T-helper 1 cell treated with Interleukin-12 subunit alpha and Interleukin-12 subunit beta and Interleukin-4 antibody, amounts not matched to agents 30 μg/mL and 1 μg/mL, for 36 hours (primary cell): Measurements from ENCODE around the gene RAB32.

ENCODE experiments used
- H3K27ac Mint-ChIP-seq: one replicate; pipeline ENCODE4 v1.8.0; 2021; ENCODE audit warnings: mild to moderate bottlenecking, mixed read lengths
- H3K27me3 Mint-ChIP-seq: one replicate; pipeline ENCODE4 v1.8.0; 2021; ENCODE audit warnings: low read depth, mixed read lengths
- H3K36me3 Mint-ChIP-seq: one replicate; pipeline ENCODE4 v1.8.0; 2021; ENCODE audit warnings: low read depth, mixed read lengths
- H3K4me1 Mint-ChIP-seq: one replicate; pipeline ENCODE4 v1.8.0; 2021; ENCODE audit warnings: low read depth, mixed read lengths
- H3K4me3 Mint-ChIP-seq: one replicate; pipeline ENCODE4 v1.8.0; 2021; ENCODE audit warnings: mild to moderate bottlenecking, moderate library complexity, mixed read lengths
- H3K9me3 Mint-ChIP-seq: one replicate; pipeline ENCODE4 v1.8.0; 2021; ENCODE audit warnings: mixed read lengths

The RAB32 gene

GRCh38 chr6:146598772-146599405, 55.3 kb downstream of the RAB32 start, which contains the start of gene ADGB:
Gene ADGB (plus strand): TSS chr6:146598972. CDS start chr6:146599041, 69 bp downstream.
- H3K27ac Mint-ChIP-seq, result no peak within 1 kb of the TSS
- H3K9me3 Mint-ChIP-seq, result no peaks in the 10 kb centered on the region
- no peaks in the 10 kb centered on the region for H3K36me3 Mint-ChIP-seq
- no peaks in the 10 kb centered on the region for H3K27me3 Mint-ChIP-seq
- H3K4me1 Mint-ChIP-seq, result peaks cover 2% of the 10 kb centered on the region
- peak within 1 kb of the TSS; percentile 35 for H3K4me3 Mint-ChIP-seq

- peaks cover 2% of the 10 kb centered on the region for H3K4me1 Mint-ChIP-seq
- H3K27me3 Mint-ChIP-seq, result no peaks in the 10 kb centered on the region
- no peak overlapping the region for H3K27ac Mint-ChIP-seq
- H3K9me3 Mint-ChIP-seq, result no peaks in the 10 kb centered on the region
- H3K4me3 Mint-ChIP-seq, result no peak overlapping the region
- H3K36me3 Mint-ChIP-seq, result no peaks in the 10 kb centered on the region
Observed at GRCh38 chr6:146601352-146601751, 57.7 kb downstream of the RAB32 start.

- H3K4me3 Mint-ChIP-seq, result no peak overlapping the region
- H3K4me1 Mint-ChIP-seq, result peaks cover 2% of the 10 kb centered on the region
- no peaks in the 10 kb centered on the region for H3K27me3 Mint-ChIP-seq
- no peaks in the 10 kb centered on the region for H3K36me3 Mint-ChIP-seq
- H3K9me3 Mint-ChIP-seq, result no peaks in the 10 kb centered on the region
- no peak overlapping the region for H3K27ac Mint-ChIP-seq
Observed at GRCh38 chr6:146602526-146602925, 58.9 kb downstream of the RAB32 start.
